Non-pigmented ciliary epithelial cell (primary cell): ENCODE measurements around the gene AQP2.
A peak's percentile ranks its signal among the peaks of the same experiment; 100 is the strongest.
"Not testable (repeated sequence)": the region's sequence is repeated elsewhere in the genome, so short reads cannot be mapped to it uniquely, and the experiment has no call there.

Source experiments
- DNase-seq: peaks from one replicate; pipeline ENCODE4 v3.0.0-alpha.2; 2010; ENCODE audit warnings: low read depth

Gene AQP2

GRCh38 chr12:49969651-49970429 lies 19.3 kb downstream of the AQP2 start:
- no peak for DNase-seq

- no peak for DNase-seq
Observed at GRCh38 chr12:49970658-49971057, 20.1 kb downstream of the AQP2 start.

GRCh38 chr12:49971141-49971540 lies 20.6 kb downstream of the AQP2 start:
- DNase-seq: no peak

- no peak for DNase-seq
Observed at GRCh38 chr12:49972129-49972528, 21.6 kb downstream of the AQP2 start.

- no peak for DNase-seq
Observed at GRCh38 chr12:49972641-49973360, 22.3 kb downstream of the AQP2 start, which contains the start of gene AQP6. Gene AQP6 (plus strand): TSS chr12:49972947. CDS start chr12:49973174, 227 bp downstream.

- DNase-seq: no peak
Observed at GRCh38 chr12:49973361-49973830, 22.9 kb downstream of the AQP2 start.

- DNase-seq: no peak
Observed at GRCh38 chr12:49974231-49974675, 23.7 kb downstream of the AQP2 start.

- no peak for DNase-seq
Observed at GRCh38 chr12:49974677-49975317, 24.3 kb downstream of the AQP2 start.

GRCh38 chr12:49975318-49975761 lies 24.8 kb downstream of the AQP2 start:
- no peak for DNase-seq

- DNase-seq: no peak
Observed at GRCh38 chr12:49976557-49976956, 26.0 kb downstream of the AQP2 start.

GRCh38 chr12:49978125-49978524 lies 27.6 kb downstream of the AQP2 start:
- DNase-seq: no peak

- no peak for DNase-seq
Observed at GRCh38 chr12:49979016-49979586, 28.6 kb downstream of the AQP2 start.

GRCh38 chr12:49979791-49980190 lies 29.3 kb downstream of the AQP2 start:
- no peak for DNase-seq

GRCh38 chr12:49980501-49981349 lies 30.2 kb downstream of the AQP2 start:
- no peak for DNase-seq

GRCh38 chr12:49982246-49983087 lies 31.9 kb downstream of the AQP2 start:
- no peak for DNase-seq

- DNase-seq: peak; percentile 69
Observed at GRCh38 chr12:49983892-49984291, 33.4 kb downstream of the AQP2 start.

GRCh38 chr12:49984476-49985359 lies 34.2 kb downstream of the AQP2 start:
- DNase-seq: no peak

GRCh38 chr12:49985981-49986380 lies 35.4 kb downstream of the AQP2 start:
- no peak for DNase-seq

- DNase-seq: not testable (repeated sequence)
Observed at GRCh38 chr12:49986476-49986875, 35.9 kb downstream of the AQP2 start.
